ENCODE data around the gene EIF4E1B. TPM values are rescaled to one million over a fixed set of nuclear protein-coding genes. Genes with fewer than 3 reads are reported as not detected.

Gene EIF4E1B
- polyA plus RNA-seq, 2 of the 4 experiments (the other 2 are of a cell fraction) = not detected

GRCh38 chr5:176637556-176637955 lies 7.1 kb downstream of the EIF4E1B start:
- ATAC-seq = peak in 1 of 2 experiments; percentile 13; a peak in 1 of 6 replicates
- WGBS (ENCODE audit: missing lambda C conversion rate) = 63% methylated on average over 4 of the region's 4 CpGs
- no peak for FAIRE-seq
- ChIA-PET POLR2A (no interaction called here), CTCF (no interaction called here)
- Histone ChIP-seq H3K9me3 (no peaks in the 10 kb centered on the region), H3K4me1 (no peaks in the 10 kb centered on the region), H3K4me2 (no peak overlapping the region), H3K27ac (no peak overlapping the region), H3K4me3 (no peak overlapping the region)
- TF ChIP-seq SREBF2 (IDR thresholded peaks at IDR 0.05) (no peak), HES2 (IDR thresholded peaks at IDR 0.05) (no peak), RFX5 (IDR thresholded peaks at IDR 0.05) (no peak), CTCF (IDR thresholded peaks at IDR 0.05) (no peak), HMGXB4 (CRISPR knock-in tag; IDR thresholded peaks at IDR 0.05; ENCODE audit: borderline replicate concordance) (no peak)
- DNase-seq (ENCODE audit: low read depth in 1 of 2, low spot score in 1 of 2) = no peak

- CTCF ChIA-PET = interaction anchor here (0.9 kb wide), 1 partner anchor 222 kb away, joined by 3 read pairs; the partner anchor contains the start of gene CLTB
- POLR2A ChIA-PET = no interaction called here
- DNase-seq (ENCODE audit: low read depth in 1 of 2, low spot score in 1 of 2) (no peak), ATAC-seq (no peak), FAIRE-seq (no peak)
- Histone ChIP-seq H3K9me3 (no peaks in the 10 kb centered on the region), H3K4me3 (no peak overlapping the region), H3K27ac (no peak overlapping the region), H3K4me1 (no peaks in the 10 kb centered on the region), H3K4me2 (no peak overlapping the region)
- TF ChIP-seq MAFK (IDR thresholded peaks at IDR 0.05; ENCODE audit: partially characterized antibody) (no peak), BCL3 (IDR thresholded peaks at IDR 0.05) (no peak), HEYL (CRISPR knock-in tag; IDR thresholded peaks at IDR 0.05) (no peak), TP53 (CRISPR knock-in tag; IDR thresholded peaks at IDR 0.05) (no peak), ESRRA (IDR thresholded peaks at IDR 0.05; ENCODE audit: borderline replicate concordance, low read length) (no peak), CHD2 (IDR thresholded peaks at IDR 0.05; ENCODE audit: low read length, partially characterized antibody) (no peak), MYC (IDR thresholded peaks at IDR 0.05; ENCODE audit: borderline replicate concordance, low read length) (no peak), REST (IDR thresholded peaks at IDR 0.05) (no peak), GATA3 (IDR thresholded peaks at IDR 0.05; ENCODE audit: borderline replicate concordance) (no peak), CBX8 (IDR thresholded peaks at IDR 0.05) (no peak), RCOR1 (IDR thresholded peaks at IDR 0.05; ENCODE audit: low read depth, low read length) (no peak)
- 76% methylated on average over 3 of the region's 3 CpGs for WGBS (ENCODE audit: missing lambda C conversion rate)
These were observed 8.0 kb downstream of the EIF4E1B start for GRCh38 chr5:176638437-176638836.
